ENCODE results near the gene KCNAB1. TPM values are rescaled to one million over a fixed set of nuclear protein-coding genes. Genes with fewer than 3 reads are reported as not detected.

The KCNAB1 gene
- total RNA-seq, 2 experiments from 2014 or later, result not detected

- H3K4me2 ChIP-seq (ENCODE audit: low read length), result no peak overlapping the region
- H3K9me3 ChIP-seq (ENCODE audit: low read length), result no peaks in the 10 kb centered on the region
- H3K4me3 ChIP-seq (ENCODE audit: low read depth, low read length, poor library complexity, severe bottlenecking), result no peak overlapping the region
- POLR2A ChIA-PET, result interaction anchor here (0.6 to 0.9 kb wide), 3 partner anchors 13 to 1212 kb away, joined by 3 to 6 read pairs (median 3); no protein-coding TSS in a partner anchor
- no peaks in the 10 kb centered on the region for H4K20me1 ChIP-seq (ENCODE audit: insufficient read depth, low read length)
- no peak overlapping the region for H2AFZ ChIP-seq (ENCODE audit: low read length)
- H3K9me2 ChIP-seq (ENCODE audit: insufficient read depth, low read length), result no peaks in the 10 kb centered on the region
- intact Hi-C loops (cut with micrococcal nuclease; ENCODE audit: unreplicated experiment), result no loop called here
- H3K36me3 ChIP-seq (ENCODE audit: insufficient read depth, low read length), result no peaks in the 10 kb centered on the region
- TF ChIP-seq CTCF (conservative IDR thresholded peaks at IDR 0.05; ENCODE audit: low read length), result no peak
- TF ChIP-seq EZH2phosphoT487 (IDR thresholded peaks at IDR 0.05; ENCODE audit: borderline replicate concordance, low read depth, low read length), result no peak
- CTCF ChIA-PET (ENCODE audit: unreplicated experiment), result no interaction called here
- H3K4me1 ChIP-seq (ENCODE audit: insufficient read depth, low read length, poor library complexity, severe bottlenecking), result no peaks in the 10 kb centered on the region
- no TSS peak for BruUV-seq (replicated peaks)
- no peak for DNase-seq (ENCODE audit: low spot score)
- H3K27ac ChIP-seq (ENCODE audit: low read depth, low read length, poor library complexity, severe bottlenecking), result no peak overlapping the region
- no peaks in the 10 kb centered on the region for H3K79me2 ChIP-seq (ENCODE audit: insufficient read depth, low read depth, low read length)
Observed at GRCh38 chr3:156102267-156102931, 18.0 kb upstream of the KCNAB1 start.

GRCh38 chr3:156106721-156107373 lies 13.5 kb upstream of the KCNAB1 start:
- Histone ChIP-seq H4K20me1 (ENCODE audit: insufficient read depth, low read length) (no peaks in the 10 kb centered on the region), H3K4me1 (ENCODE audit: insufficient read depth, low read length, poor library complexity, severe bottlenecking) (no peaks in the 10 kb centered on the region), H3K27ac (ENCODE audit: low read depth, low read length, poor library complexity, severe bottlenecking) (no peak overlapping the region), H3K36me3 (ENCODE audit: insufficient read depth, low read length) (no peaks in the 10 kb centered on the region), H3K4me2 (ENCODE audit: low read length) (no peak overlapping the region), H3K4me3 (ENCODE audit: low read depth, low read length, poor library complexity, severe bottlenecking) (no peak overlapping the region), H3K79me2 (ENCODE audit: insufficient read depth, low read depth, low read length) (no peaks in the 10 kb centered on the region), H2AFZ (ENCODE audit: low read length) (no peak overlapping the region), H3K9me2 (ENCODE audit: insufficient read depth, low read length) (no peaks in the 10 kb centered on the region), H3K9me3 (ENCODE audit: low read length) (no peaks in the 10 kb centered on the region)
- CTCF ChIA-PET (ENCODE audit: unreplicated experiment), result no interaction called here
- POLR2A ChIA-PET, result interaction anchor here (1.3 kb wide), 1 partner anchor 10 kb away, joined by 3 read pairs; no protein-coding TSS in a partner anchor
- TF ChIP-seq CTCF (conservative IDR thresholded peaks at IDR 0.05; ENCODE audit: low read length) (no peak), EZH2phosphoT487 (IDR thresholded peaks at IDR 0.05; ENCODE audit: borderline replicate concordance, low read depth, low read length) (no peak)
- BruUV-seq (replicated peaks), result no TSS peak
- DNase-seq (ENCODE audit: low spot score), result no peak
- intact Hi-C loops (cut with micrococcal nuclease; ENCODE audit: unreplicated experiment), result no loop called here

GRCh38 chr3:156107504-156107903 lies 12.9 kb upstream of the KCNAB1 start:
- TF ChIP-seq EZH2phosphoT487 (IDR thresholded peaks at IDR 0.05; ENCODE audit: borderline replicate concordance, low read depth, low read length) (no peak), CTCF (conservative IDR thresholded peaks at IDR 0.05; ENCODE audit: low read length) (no peak)
- POLR2A ChIA-PET, result interaction anchor here (1.3 kb wide), 1 partner anchor 10 kb away, joined by 3 read pairs; no protein-coding TSS in a partner anchor
- H3K4me3 ChIP-seq (ENCODE audit: low read depth, low read length, poor library complexity, severe bottlenecking), result no peak overlapping the region
- no peaks in the 10 kb centered on the region for H3K79me2 ChIP-seq (ENCODE audit: insufficient read depth, low read depth, low read length)
- intact Hi-C loops (cut with micrococcal nuclease; ENCODE audit: unreplicated experiment), result no loop called here
- no peak overlapping the region for H3K27ac ChIP-seq (ENCODE audit: low read depth, low read length, poor library complexity, severe bottlenecking)
- H3K36me3 ChIP-seq (ENCODE audit: insufficient read depth, low read length), result no peaks in the 10 kb centered on the region
- no peaks in the 10 kb centered on the region for H4K20me1 ChIP-seq (ENCODE audit: insufficient read depth, low read length)
- H3K9me2 ChIP-seq (ENCODE audit: insufficient read depth, low read length), result no peaks in the 10 kb centered on the region
- no peak overlapping the region for H3K4me2 ChIP-seq (ENCODE audit: low read length)
- H2AFZ ChIP-seq (ENCODE audit: low read length), result no peak overlapping the region
- CTCF ChIA-PET (ENCODE audit: unreplicated experiment), result no interaction called here
- no TSS peak for BruUV-seq (replicated peaks)
- DNase-seq (ENCODE audit: low spot score), result no peak
- no peaks in the 10 kb centered on the region for H3K9me3 ChIP-seq (ENCODE audit: low read length)
- H3K4me1 ChIP-seq (ENCODE audit: insufficient read depth, low read length, poor library complexity, severe bottlenecking), result no peaks in the 10 kb centered on the region

Data from OCI-LY7 (cell line).